GM19324 (cell line): ENCODE results near the gene PARD6B.
"Not testable (repeated sequence)": the region's sequence is repeated elsewhere in the genome, so short reads cannot be mapped to it uniquely, and the experiment has no call there.

Experiments
- ATAC-seq: cut with Tn5 transposase; IDR thresholded peaks from one replicate; pipeline ENCODE4 v1.9.1; 2021; ENCODE audit warnings: mild to moderate bottlenecking, moderate library complexity; ENCODE audit not compliant: unreplicated experiment, low FRiP score

PARD6B gene

DNA sequence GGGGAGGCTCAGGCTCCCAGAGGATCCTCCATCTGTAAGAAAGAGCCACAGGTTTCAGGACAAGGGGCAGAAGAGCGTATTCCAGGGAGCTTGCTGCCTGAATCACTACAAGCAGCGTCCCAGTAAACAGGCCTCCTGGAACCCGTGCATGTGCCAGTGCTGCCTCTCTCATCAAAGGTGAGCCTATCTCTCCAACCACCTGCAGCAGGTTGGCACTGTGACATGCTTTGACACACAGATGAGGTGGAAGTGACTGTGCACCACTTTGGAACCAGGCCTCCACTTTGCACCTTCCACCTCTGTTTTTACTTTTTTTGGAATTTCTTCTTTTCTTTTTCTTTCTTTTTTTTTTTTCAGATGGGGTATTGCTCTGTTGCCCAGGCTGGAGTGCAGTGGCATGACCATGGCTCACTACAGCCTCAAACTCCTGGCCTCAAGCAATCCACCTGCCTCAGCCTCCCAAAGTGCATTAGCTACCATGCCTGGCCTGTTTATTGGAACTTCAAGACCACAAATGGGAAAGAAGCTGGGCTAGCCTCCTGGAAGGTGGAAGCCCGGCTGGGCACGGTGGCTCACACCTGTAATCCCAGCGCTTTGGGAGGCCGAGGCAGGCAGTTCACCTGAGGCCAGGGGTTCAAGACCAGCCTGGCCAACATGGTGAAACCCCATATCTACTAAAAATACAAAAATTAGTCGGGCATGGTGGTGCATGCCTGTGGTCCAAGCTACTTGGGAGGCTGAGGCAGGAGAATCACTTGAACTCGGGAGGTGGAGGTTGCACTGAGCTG, 27.5 kb upstream of the PARD6B start:
- not testable (repeated sequence) for ATAC-seq

DNA sequence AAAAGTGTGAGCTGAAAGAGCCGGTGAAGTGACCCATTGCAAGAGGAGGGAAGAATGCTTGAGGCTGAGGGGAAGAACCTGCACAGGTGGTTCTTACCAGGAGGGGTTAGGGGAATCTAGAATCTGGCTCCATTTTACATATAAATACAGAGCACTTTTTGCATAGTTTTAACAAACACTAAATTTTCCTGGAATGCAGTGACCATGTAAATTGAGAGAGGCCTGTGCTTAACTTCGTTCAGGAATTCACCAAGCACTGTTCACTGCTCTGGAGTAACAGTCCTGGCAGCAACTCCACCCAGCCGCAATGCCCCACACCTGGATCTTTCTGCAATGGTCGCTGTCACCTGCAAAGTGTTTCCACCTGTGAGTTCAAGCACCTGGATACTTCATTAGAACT, 26.9 kb upstream of the PARD6B start:
- no peak for ATAC-seq

DNA sequence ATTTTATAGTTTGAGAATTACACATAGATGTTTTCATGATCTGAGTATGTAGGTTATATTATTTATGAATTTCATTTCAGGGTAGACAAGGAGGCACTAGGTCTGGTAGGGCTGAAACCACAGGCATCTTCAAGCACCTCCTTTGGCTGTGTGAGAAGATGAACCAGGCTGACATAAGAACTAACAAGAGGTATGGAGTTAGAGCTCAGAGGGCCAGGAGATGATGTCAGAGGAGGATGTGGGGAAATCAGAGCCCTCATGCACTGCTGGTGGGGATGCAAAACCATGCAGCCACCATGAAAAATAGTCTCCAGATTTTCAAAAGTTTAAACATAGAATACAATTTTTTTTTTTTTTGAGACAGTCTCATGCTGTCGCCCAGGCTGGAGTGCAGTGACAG, 26.4 kb upstream of the PARD6B start:
- ATAC-seq = no peak

- no peak for ATAC-seq
Observed at GRCh38 chr20:50708845-50709635, 22.3 kb upstream of the PARD6B start.

DNA sequence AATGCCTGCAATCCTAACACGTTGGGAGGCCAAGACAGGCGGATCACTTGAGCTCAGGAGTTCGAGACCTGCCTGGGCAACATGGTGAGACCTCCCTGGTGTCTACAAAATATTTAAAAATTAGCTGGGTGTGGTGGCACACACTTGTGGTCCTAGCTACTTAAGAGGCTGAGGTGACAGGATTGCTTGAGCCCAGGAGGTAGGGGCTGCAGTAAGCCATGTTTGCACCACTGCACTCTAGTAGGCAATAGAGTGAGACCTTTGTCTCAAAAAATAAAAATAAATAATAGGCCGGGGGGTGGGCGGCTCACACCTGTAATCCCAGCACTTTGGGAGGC, 21.8 kb upstream of the PARD6B start:
- no peak for ATAC-seq

DNA sequence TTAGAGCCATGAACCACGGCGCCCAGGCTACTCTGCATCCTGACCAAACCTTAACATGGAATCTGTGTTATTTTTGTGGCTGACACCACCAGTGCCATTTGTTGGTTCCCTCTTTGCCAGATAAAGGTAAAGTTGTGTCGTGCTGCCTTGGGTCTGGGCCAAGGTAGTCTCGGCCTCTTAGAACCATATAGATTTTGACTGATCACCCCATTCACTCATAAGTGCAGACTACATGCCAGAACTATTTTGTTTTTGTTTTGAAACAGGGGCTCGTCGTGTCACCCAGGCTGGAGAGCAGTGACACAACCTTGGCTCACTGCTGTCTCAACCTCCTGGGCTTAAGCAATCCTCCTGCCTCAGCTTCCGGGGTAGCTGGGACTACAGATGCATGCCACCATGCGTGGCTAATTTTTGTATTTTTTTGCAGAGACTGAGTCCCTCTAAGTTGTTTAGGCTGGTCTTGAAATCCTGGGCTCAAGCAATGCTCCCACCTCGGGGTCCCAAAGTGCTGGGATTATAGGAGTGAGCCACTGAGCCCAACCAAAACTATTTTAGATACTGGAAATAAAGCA, 20.8 kb upstream of the PARD6B start:
- ATAC-seq = no peak

GRCh38 chr20:50711113-50711825, 20.1 kb upstream of the PARD6B start:
- no peak for ATAC-seq

DNA sequence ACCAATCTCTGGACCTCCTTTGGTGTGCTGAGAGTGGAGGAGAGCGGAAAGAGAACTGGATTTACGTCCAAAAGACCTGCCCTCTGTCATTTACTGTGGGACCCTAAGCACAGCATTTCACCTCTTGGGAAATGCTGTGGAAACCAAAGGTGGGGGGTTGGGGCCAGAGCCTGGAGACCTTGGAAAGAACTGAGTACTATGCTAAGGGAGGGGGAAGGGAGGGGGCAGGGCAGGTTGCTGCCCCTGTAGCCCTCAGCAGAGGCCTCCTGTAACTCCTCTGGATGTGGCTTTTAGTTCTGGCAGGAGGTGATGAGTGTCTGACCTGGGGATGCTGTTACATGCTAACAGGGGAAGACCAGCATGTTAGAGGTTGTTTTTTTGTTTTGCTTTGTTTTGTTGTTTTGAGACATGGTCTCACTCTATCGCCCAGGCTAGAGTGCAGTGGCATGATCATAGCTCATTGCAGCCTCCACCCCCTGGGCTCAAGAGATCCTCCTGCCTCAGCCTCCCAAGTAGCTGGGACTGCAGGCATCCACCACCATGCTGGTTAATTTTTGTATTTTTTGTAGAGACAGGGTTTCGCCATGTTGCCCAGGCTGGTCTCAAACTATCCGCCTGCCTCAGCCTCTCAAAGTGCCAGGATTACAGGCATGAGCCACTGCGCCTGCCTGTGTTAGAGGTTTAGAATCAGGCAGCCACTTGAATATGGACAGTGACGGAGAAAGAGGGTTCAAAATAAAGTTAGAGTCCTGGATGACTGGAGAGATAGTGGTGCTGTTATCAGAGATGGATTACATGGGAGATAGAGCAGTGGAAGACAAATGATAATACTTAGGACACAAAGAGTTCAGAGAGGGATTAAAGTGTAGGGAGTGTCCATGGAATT, 18.4 kb upstream of the PARD6B start:
- no peak for ATAC-seq

DNA sequence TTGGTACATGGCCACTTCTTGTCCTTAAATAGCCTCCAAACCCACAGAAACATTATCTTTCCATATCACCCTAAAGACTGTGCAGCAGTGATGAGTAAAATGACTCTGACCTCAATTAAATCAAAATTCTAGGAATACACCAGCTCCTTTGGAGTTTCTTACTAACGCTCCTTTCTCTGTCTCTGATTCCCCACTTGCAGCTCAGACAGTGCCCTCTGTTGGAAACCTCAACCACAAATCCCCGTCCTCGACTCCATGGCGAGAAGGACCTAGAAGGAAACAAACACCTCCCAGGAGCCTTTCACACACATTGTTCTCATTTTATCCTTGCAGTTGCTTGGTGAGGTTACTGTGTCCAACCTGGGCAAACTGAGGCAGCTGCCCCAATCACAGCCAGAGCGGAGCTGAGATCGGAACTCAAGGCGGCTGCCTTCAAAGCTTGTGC, 17.7 kb upstream of the PARD6B start:
- ATAC-seq = no peak

DNA sequence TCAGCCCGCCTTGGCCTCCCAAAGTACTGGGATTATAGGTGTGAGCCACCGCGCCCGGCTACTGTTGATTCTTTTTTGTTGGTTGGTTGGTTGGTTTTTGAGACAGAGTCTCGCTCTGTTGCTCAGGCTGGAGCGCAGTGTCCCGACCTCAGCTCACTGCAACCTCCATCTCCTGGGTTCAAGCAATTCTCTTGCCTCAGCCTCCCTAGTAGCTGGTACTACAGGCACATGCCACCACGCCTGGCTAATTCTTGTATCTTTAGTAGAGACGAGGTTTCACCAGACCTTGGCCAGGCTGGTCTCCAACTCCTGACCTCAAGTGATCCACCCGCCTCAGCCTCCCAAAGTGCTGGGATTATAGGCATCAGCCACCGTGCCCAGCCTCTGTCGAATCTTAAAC, 17.0 kb upstream of the PARD6B start:
- ATAC-seq = not testable (repeated sequence)

- ATAC-seq = no peak
Observed at GRCh38 chr20:50715694-50716093, 15.7 kb upstream of the PARD6B start.

DNA sequence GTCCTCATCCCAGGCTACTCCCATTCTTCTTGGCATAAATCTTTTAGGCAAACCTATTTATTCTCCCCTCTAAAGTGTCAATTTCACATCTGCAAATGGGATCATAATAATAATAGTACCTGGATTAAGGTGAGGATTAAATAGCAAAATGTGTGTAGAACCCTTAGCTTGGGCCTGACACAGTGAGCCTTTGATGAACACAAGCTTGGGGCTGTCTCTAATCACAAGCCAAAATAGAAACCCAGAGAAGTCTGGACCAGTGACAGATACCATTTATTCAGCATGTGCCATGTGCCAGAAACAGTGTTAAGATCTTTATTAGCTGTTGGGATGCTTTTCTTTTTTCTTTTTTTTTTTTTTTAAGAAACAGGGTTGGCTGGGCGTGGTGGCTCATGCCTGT, 14.9 kb upstream of the PARD6B start:
- ATAC-seq = no peak

DNA sequence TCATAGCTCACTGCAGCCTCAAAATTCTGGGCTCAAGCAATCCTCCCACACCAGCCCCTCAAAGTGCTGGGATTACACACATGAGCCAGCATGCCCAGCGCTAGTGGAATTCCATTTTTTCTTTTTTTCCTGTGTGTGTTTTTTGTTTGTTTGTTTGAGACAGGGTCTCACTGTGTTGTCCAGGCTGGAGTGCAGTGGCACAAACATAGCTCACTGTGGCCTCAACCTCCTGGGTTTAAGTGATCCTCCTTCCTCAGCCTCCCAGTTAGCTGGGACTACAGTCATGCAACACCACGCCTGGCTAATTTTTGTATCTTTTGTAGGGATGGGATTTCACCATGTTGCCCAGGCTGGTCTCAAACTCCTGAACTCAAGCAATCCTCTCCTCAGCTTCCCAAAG, 14.1 kb upstream of the PARD6B start:
- no peak for ATAC-seq

GRCh38 chr20:50717974-50718761, 13.2 kb upstream of the PARD6B start:
- no peak for ATAC-seq

DNA sequence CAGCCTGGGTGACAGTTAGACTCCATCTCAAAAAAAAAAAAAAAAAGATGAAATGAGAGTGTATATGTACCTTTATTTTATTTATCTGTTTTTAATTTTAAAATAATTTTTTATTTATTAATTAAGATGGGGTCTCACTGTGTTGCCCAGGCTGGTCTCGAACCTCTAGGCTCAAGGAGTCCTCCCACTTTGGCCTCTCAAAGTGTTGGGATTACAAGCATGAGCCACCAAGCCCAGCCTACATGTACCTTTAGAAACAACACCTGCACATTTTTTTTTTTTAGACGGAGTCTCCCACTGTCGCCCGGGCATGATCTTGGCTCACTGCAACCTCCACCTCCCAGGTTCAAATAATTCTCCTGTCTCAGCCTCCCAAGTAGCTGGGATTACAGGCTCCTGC, 12.1 kb upstream of the PARD6B start:
- no peak for ATAC-seq

GRCh38 chr20:50720026-50720425, 11.4 kb upstream of the PARD6B start:
- no peak for ATAC-seq

- no peak for ATAC-seq
Observed at GRCh38 chr20:50720582-50720981, 10.8 kb upstream of the PARD6B start.

GRCh38 chr20:50721881-50722281, 9.5 kb upstream of the PARD6B start:
- ATAC-seq = no peak

DNA sequence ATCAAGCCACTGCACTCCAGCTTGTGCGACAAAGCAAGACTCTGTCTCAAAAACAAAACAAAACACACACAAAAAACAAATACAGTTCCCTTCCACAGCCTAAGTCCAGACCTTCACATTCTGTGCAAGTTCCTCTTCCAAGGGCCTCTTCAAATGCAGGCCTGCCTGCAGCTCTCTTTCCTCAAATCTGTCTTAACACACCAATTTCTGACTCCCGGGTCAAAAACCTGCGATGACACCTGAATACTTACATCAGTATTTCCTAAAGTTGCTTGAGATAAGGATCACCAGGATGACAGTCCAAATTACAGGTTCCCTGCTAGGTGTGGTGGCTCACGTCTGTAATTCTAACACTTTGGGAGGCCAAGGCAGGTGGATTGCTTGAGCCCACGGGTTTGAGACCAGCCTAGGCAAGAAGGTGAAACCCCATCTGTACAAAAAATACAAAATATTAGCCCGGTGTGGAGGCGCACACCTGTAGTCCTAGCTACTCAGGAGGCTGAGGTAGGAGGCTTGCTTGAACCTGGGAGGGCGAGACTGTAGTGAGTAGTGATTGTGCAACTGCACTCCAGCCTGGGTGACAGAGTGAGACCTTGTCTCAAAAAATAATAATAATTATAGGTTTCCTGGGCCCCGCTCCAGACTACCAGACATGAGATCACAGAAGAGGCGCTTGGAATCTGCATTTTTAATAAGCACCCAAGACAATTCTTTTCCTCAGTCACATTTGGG, 8.8 kb upstream of the PARD6B start:
- no peak for ATAC-seq
